ENCODE measurements around the gene CACNA1I. TPM values are rescaled to one million over a fixed set of nuclear protein-coding genes. Genes with fewer than 3 reads are reported as not detected.

The CACNA1I gene
- total RNA-seq, 1 experiment from 2014 or later = 0.02 TPM

GRCh38 chr22:39710380-39711150 is 140.0 kb downstream of the CACNA1I start:
- no peaks in the 10 kb centered on the region for H3K9me3 Mint-ChIP-seq (ENCODE audit: unreplicated experiment)
- ChIA-PET CTCF (interaction anchor here (0.6 to 1.0 kb wide), 2 partner anchors 27 to 630 kb away, joined by 3 read pairs; no protein-coding TSS in a partner anchor), POLR2A (no interaction called here)
- peaks cover 63% of the 10 kb centered on the region for H3K27me3 Mint-ChIP-seq (ENCODE audit: insufficient read depth, unreplicated experiment)
- no peak overlapping the region for H3K27ac Mint-ChIP-seq (ENCODE audit: low read depth, unreplicated experiment)
- no peak for DNase-seq (ENCODE audit: unreplicated experiment)
- no peak for TF ChIP-seq CTCF (IDR thresholded peaks at IDR 0.05; ENCODE audit: unreplicated experiment)
- no peak overlapping the region for H3K4me3 Mint-ChIP-seq (ENCODE audit: unreplicated experiment)
- H3K4me1 Mint-ChIP-seq (ENCODE audit: insufficient read depth, unreplicated experiment) = no peaks in the 10 kb centered on the region
- no peaks in the 10 kb centered on the region for H3K36me3 Mint-ChIP-seq (ENCODE audit: insufficient read depth, unreplicated experiment)
- BruUV-seq (replicated peaks) = no TSS peak
- intact Hi-C loops (cut with micrococcal nuclease) = no loop called here

DNA sequence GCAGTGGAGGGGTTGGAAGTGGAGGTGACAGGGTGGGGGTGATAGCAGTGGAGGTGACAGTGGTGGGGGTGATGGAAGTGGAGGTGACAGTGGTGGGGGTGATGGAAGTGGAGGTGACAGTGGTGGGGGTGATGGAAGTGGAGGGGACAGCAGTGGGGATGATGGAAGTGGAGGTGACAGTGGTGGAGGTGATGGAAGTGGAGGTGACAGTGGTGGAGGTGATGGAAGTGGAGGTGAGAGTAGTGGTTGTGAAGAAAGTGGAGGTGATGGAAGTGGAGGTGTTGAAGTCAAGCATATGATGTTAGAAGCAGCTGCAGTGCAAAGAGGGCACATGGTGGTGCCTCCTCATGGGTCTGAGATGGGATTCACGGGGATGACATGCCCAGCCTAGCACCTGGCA is 141.5 kb downstream of the CACNA1I start:
- Mint-ChIP-seq H3K36me3 (ENCODE audit: insufficient read depth, unreplicated experiment) (no peaks in the 10 kb centered on the region), H3K27me3 (ENCODE audit: insufficient read depth, unreplicated experiment) (peaks cover 53% of the 10 kb centered on the region), H3K4me1 (ENCODE audit: insufficient read depth, unreplicated experiment) (no peaks in the 10 kb centered on the region), H3K9me3 (ENCODE audit: unreplicated experiment) (no peaks in the 10 kb centered on the region), H3K27ac (ENCODE audit: low read depth, unreplicated experiment) (no peak overlapping the region), H3K4me3 (ENCODE audit: unreplicated experiment) (no peak overlapping the region)
- POLR2A ChIA-PET = no interaction called here
- CTCF ChIA-PET = interaction anchor here (0.7 kb wide), 1 partner anchor 43 kb away, joined by 3 read pairs; no protein-coding TSS in a partner anchor
- DNase-seq (ENCODE audit: unreplicated experiment) = no peak
- no peak for TF ChIP-seq CTCF (IDR thresholded peaks at IDR 0.05; ENCODE audit: unreplicated experiment)
- no TSS peak for BruUV-seq (replicated peaks)
- intact Hi-C loops (cut with micrococcal nuclease) = no loop called here

DNA sequence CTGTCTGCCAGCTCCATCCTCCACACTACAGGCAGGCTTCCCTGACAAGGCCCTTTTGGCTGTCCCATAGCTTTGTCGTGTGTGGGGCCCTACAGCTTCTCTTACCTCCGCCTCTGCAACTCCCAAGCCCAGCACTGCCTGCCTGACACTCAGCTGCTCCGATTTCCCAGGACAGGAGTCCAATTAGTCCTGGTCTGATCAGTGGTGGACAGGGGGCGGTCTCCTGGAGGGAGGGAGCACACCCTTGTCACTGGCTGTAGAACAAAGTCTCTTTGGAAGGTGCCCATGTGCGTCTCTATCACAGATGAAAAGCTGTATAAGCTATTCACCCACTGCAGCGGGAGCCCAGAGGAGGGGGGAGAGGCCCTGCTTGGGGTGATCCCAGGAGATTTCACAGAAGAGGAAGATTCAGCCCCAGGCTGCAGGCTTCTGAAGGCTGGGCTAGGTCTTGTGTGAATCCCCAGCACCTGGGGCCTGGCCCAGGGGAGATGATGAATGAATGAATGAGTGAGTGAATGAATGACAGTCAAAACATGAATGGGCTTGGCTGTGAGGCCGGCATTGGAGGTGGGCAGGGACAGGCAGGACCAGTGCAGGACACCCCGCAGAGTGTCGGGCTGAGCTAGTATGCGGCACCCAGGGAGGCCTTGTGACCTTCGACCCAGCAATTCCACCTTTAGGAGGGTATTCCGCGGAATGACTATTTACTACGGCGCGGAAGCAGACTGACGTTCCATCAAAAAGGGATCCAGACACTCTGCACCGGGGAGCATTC is 142.4 kb downstream of the CACNA1I start:
- H3K4me3 Mint-ChIP-seq (ENCODE audit: unreplicated experiment) = no peak overlapping the region
- no peak overlapping the region for H3K27ac Mint-ChIP-seq (ENCODE audit: low read depth, unreplicated experiment)

More for the DNA sequence above, 142.4 kb downstream of the CACNA1I start:
- Mint-ChIP-seq H3K27me3 (ENCODE audit: insufficient read depth, unreplicated experiment) (peaks cover 53% of the 10 kb centered on the region), H3K9me3 (ENCODE audit: unreplicated experiment) (no peaks in the 10 kb centered on the region), H3K36me3 (ENCODE audit: insufficient read depth, unreplicated experiment) (no peaks in the 10 kb centered on the region), H3K4me1 (ENCODE audit: insufficient read depth, unreplicated experiment) (no peaks in the 10 kb centered on the region)
- TF ChIP-seq CTCF (IDR thresholded peaks at IDR 0.05; ENCODE audit: unreplicated experiment) = no peak
- intact Hi-C loops (cut with micrococcal nuclease) = no loop called here
- DNase-seq (ENCODE audit: unreplicated experiment) = no peak
- ChIA-PET CTCF (interaction anchor here (0.6 to 0.7 kb wide), 2 partner anchors 42 to 254 kb away, joined by 3 read pairs; no protein-coding TSS in a partner anchor), POLR2A (no interaction called here)
- no TSS peak for BruUV-seq (replicated peaks)

All from MCF 10A (cell line).